Breast epithelium (tissue), 3 donors: ENCODE results near the gene FHOD3.

Experiments
- CTCF ChIP-seq, 3 donors: fragments of 450-650 bp; IDR thresholded peaks; one replicate each; pipeline ENCODE4 v1.5.1; 2016 to 2017; ENCODE audit warnings: antibody characterized with exemption in 3 of 3, mild to moderate bottlenecking in 3 of 3, moderate library complexity in 3 of 3
- POLR2AphosphoS5 ChIP-seq, 3 donors: sonication (generic); formaldehyde crosslinking; IDR thresholded peaks; one replicate each; pipeline ENCODE4 v1.6.1; 2017; ENCODE audit warnings: antibody characterized with exemption in 3 of 3

GRCh38 chr18:36494160-36494437, 196.6 kb downstream of the FHOD3 start:
- TF ChIP-seq POLR2AphosphoS5 (IDR thresholded peaks at IDR 0.05) (no peak), CTCF (IDR thresholded peaks at IDR 0.05) (no peak)
